GM10248 (cell line): ENCODE results near the gene SLC26A4.

Source experiments
- CTCF ChIA-PET: fragments of 300-600 bp; sonication (Branson Sonifier 250); formaldehyde crosslinking; extraction: SDS; loops from one replicate; lab custom pipeline; 2021; ENCODE audit warnings: antibody characterized with exemption; lab: Yijun Ruan, JAX
- POLR2A ChIA-PET: fragments of 350-650 bp; sonication (Branson Sonifier 250); formaldehyde crosslinking; extraction: SDS; loops from one replicate; lab custom pipeline; 2020; ENCODE audit warnings: antibody characterized with exemption; lab: Yijun Ruan, JAX
- DNase-seq: peaks from one replicate; pipeline ENCODE4 v3.0.0; 2012; ENCODE audit errors: extremely low spot score
- CTCF ChIP-seq: IDR thresholded peaks from 2 replicates; pipeline ENCODE4 v1.5.1; 2012; ENCODE audit warnings: mild to moderate bottlenecking, low read depth; ENCODE audit errors: extremely low read depth, missing control alignments, control extremely low read depth

The SLC26A4 gene

GRCh38 chr7:107694386-107694785 lies 33.8 kb downstream of the SLC26A4 start:
- POLR2A ChIA-PET: no interaction called here
- no peak for TF ChIP-seq CTCF
- CTCF ChIA-PET: interaction anchor here (1.1 to 1.6 kb wide), 2 partner anchors 7 to 18 kb away, joined by 4 to 5 read pairs; no protein-coding TSS in a partner anchor
- DNase-seq: no peak

- CTCF ChIA-PET: interaction anchor here (0.8 to 1.4 kb wide), 4 partner anchors 11 to 46 kb away, joined by 3 to 4 read pairs (median 3); no protein-coding TSS in a partner anchor
- POLR2A ChIA-PET: no interaction called here
- no peak for DNase-seq
- no peak for TF ChIP-seq CTCF
Observed at GRCh38 chr7:107696330-107696946, 35.8 kb downstream of the SLC26A4 start.

- no peak for TF ChIP-seq CTCF
- POLR2A ChIA-PET: no interaction called here
- CTCF ChIA-PET: interaction anchor here (1.1 kb wide), 1 partner anchor 9 kb away, joined by 3 read pairs; no protein-coding TSS in a partner anchor
- no peak for DNase-seq
Observed at GRCh38 chr7:107697321-107698049, 36.9 kb downstream of the SLC26A4 start.

GRCh38 chr7:107700570-107700969 lies 39.9 kb downstream of the SLC26A4 start:
- no peak for DNase-seq
- ChIA-PET CTCF (interaction anchor here (1.5 to 1.9 kb wide), 3 partner anchors 7 to 174 kb away, joined by 3 to 6 read pairs (median 5); no protein-coding TSS in a partner anchor), POLR2A (no interaction called here)
- TF ChIP-seq CTCF: no peak

- DNase-seq: no peak
- POLR2A ChIA-PET: no interaction called here
- CTCF ChIA-PET: interaction anchor here (1.5 to 1.9 kb wide), 3 partner anchors 8 to 174 kb away, joined by 3 to 6 read pairs (median 5); no protein-coding TSS in a partner anchor
- TF ChIP-seq CTCF: no peak
Observed at GRCh38 chr7:107701191-107701590, 40.6 kb downstream of the SLC26A4 start.

- CTCF ChIA-PET: no interaction called here
- no peak for TF ChIP-seq CTCF
- POLR2A ChIA-PET: no interaction called here
- DNase-seq: no peak
Observed at GRCh38 chr7:107703219-107703618, 42.6 kb downstream of the SLC26A4 start.
